Camera-type eye (tissue), 1 donor: ENCODE results near the gene ARHGAP27. TPM values are rescaled to one million over a fixed set of nuclear protein-coding genes. Genes with fewer than 3 reads are reported as not detected.

ENCODE experiments used
- total RNA-seq: library from RNA; depleted of rRNA; stranded (reverse); fragments of >200 nt; gene quantifications from one replicate; pipeline ENCODE4 v1.2.3, GENCODE V29; 2014

Gene ARHGAP27, protein sequence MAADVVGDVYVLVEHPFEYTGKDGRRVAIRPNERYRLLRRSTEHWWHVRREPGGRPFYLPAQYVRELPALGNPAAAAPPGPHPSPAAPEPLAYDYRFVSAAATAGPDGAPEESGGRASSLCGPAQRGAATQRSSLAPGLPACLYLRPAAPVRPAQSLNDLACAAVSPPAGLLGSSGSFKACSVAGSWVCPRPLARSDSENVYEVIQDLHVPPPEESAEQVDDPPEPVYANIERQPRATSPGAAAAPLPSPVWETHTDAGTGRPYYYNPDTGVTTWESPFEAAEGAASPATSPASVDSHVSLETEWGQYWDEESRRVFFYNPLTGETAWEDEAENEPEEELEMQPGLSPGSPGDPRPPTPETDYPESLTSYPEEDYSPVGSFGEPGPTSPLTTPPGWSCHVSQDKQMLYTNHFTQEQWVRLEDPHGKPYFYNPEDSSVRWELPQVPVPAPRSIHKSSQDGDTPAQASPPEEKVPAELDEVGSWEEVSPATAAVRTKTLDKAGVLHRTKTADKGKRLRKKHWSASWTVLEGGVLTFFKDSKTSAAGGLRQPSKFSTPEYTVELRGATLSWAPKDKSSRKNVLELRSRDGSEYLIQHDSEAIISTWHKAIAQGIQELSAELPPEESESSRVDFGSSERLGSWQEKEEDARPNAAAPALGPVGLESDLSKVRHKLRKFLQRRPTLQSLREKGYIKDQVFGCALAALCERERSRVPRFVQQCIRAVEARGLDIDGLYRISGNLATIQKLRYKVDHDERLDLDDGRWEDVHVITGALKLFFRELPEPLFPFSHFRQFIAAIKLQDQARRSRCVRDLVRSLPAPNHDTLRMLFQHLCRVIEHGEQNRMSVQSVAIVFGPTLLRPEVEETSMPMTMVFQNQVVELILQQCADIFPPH
- 11.5 TPM for total RNA-seq

DNA sequence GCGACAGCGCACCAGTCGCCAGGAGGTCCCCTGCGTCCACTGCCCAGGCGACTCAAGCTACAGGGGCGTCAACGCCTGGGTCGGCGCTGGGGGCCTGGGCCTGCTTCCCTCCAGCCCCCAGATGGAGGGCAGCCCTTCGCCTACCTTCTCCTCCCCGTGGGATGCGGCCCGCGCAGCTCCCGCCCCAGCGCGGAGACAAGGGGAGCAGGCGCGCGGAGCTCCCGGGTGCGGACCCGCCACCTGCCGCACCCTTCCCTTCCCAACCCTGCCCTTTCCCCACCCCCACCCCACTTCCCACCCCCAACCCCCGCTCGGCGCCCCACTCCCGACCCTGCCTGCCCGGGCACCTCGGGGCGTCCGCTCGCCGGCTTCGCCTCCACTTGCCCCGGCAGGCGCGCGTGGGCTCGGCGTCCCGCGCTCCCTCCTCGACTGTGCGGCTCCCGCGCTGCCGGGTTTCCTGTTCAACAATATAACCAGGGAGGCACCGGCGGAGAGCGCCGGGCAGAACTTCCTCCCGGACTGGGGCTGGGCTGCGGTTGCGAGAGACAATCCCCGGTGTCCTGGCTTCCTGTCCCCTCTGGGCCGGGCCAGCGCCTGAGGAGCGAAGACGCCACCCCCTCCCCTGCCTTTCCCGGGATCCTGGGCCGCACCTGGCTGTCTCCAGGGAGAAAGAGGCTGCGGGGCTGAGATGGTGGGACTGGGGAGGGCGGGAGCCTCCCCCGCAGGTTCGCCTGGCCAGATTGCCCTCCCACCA lies at the start of gene ARHGAP27:
TSS of gene ARHGAP27 (minus strand) at position 466 of the 754 bp plus-strand sequence. CDS start 2,591 bp downstream, outside the sequence.

Other genes with a start within 250 kb of the ARHGAP27 start
- 8.5 TPM for gene FMNL1, start 211.0 kb downstream of the ARHGAP27 start, total RNA-seq
- gene SPATA32, start 170.8 kb downstream of the ARHGAP27 start, total RNA-seq = not detected
- gene MAP3K14, start 115.8 kb downstream of the ARHGAP27 start, total RNA-seq = 7.7 TPM
- 20.7 TPM for gene PLEKHM1, start 57.9 kb upstream of the ARHGAP27 start, total RNA-seq